Endothelial cell of umbilical vein (primary cell): ENCODE results near the gene IWS1. TPM values are rescaled to one million over a fixed set of nuclear protein-coding genes. Genes with fewer than 3 reads are reported as not detected.

ENCODE experiments used
- BruUV-seq: library from RNA; stranded (reverse); fragments of 400-500 nt; replicated peaks from 2 replicates; lab custom pipeline; 2021; lab: Mats Ljungman, UMichigan
- CTCF ChIA-PET: fragments of 300-600, 350-600 bp; sonication (Branson Sonifier 250); formaldehyde crosslinking; loops from one replicate; lab custom pipeline; 2021; ENCODE audit warnings: antibody characterized with exemption, inconsistent platforms; lab: Charles Lee
- POLR2A ChIA-PET: fragments of 300-600, 350-600 bp; sonication (Branson Sonifier 250); formaldehyde crosslinking; loops from one replicate; lab custom pipeline; 2021; ENCODE audit warnings: antibody characterized with exemption, inconsistent platforms; lab: Charles Lee
- DNase-seq: peaks from one replicate; pipeline ENCODE4 v3.0.0-alpha.2; 2011; ENCODE audit warnings: low read depth, low spot score
- FAIRE-seq: peaks from 2 replicates; lab custom pipeline; 2011; peaks lifted over from hg19 to GRCh38; lab: Jason Lieb, UNC
- H2AFZ ChIP-seq: 2 replicates; pipeline ENCODE4 v1.6.0; 2012; ENCODE audit warnings: low read depth, low read length, control low read depth, inconsistent platforms
- H3K27ac ChIP-seq: 2 replicates; pipeline ENCODE4 v1.5.1; 2011; ENCODE audit warnings: low read depth, mild to moderate bottlenecking, control low read depth, low read length, moderate library complexity; ENCODE audit not compliant: insufficient read depth
- H3K27me3 ChIP-seq, 2 experiments: 2 replicates each; pipeline versions ENCODE4 v1.6.0 to v1.6.1; 2011; ENCODE audit warnings: low read length in 2 of 2, mixed read lengths in 1 of 2; ENCODE audit not compliant: control insufficient read depth in 2 of 2, insufficient read depth in 2 of 2
- H3K36me3 ChIP-seq, 2 experiments: 2 replicates in 1 of 2; 3 replicates in 1 of 2; pipeline ENCODE4 v1.5.1; 2011; ENCODE audit warnings: low read length in 2 of 2, mild to moderate bottlenecking in 1 of 2, moderate library complexity in 1 of 2; ENCODE audit not compliant: control insufficient read depth in 2 of 2, insufficient read depth in 2 of 2; ENCODE audit errors: extremely low read depth in 1 of 2
- H3K4me1 ChIP-seq: 3 replicates; pipeline ENCODE4 v1.5.1; 2011; ENCODE audit warnings: mild to moderate bottlenecking, low read length; ENCODE audit not compliant: control insufficient read depth, insufficient read depth; ENCODE audit errors: extremely low read depth
- H3K4me2 ChIP-seq: 2 replicates; pipeline ENCODE4 v1.6.1; 2011; ENCODE audit warnings: low read length, control low read depth, mixed read lengths; ENCODE audit not compliant: insufficient read depth
- H3K4me3 ChIP-seq, 3 experiments: fragments of 200-600 bp in 1 of 3; sonication (generic), shearing (Covaris generic) in 1 of 3; replicated peaks in 1 of 3; 2 replicates each; pipeline ENCODE4 v1.5.1; 2011 to 2016; ENCODE audit warnings: control low read depth in 3 of 3, low read length in 3 of 3, mild to moderate bottlenecking in 2 of 3, inconsistent platforms in 1 of 3, low read depth in 1 of 3, moderate library complexity in 1 of 3; ENCODE audit not compliant: insufficient read depth in 1 of 3
- H3K79me2 ChIP-seq: 2 replicates; pipeline ENCODE4 v1.6.0; 2012; ENCODE audit warnings: low read length, inconsistent platforms; ENCODE audit not compliant: control insufficient read depth, insufficient read depth
- H3K9ac ChIP-seq: replicated peaks from 2 replicates; pipeline ENCODE3; 2011; ENCODE audit warnings: low read length, control low read depth; ENCODE audit not compliant: insufficient read depth; ENCODE audit errors: extremely low read depth
- H3K9me1 ChIP-seq: replicated peaks from 3 replicates; pipeline ENCODE4 v1.6.0; 2011; ENCODE audit warnings: mild to moderate bottlenecking, low read length; ENCODE audit not compliant: control insufficient read depth, insufficient read depth; ENCODE audit errors: extremely low read depth
- H3K9me3 ChIP-seq: replicated peaks from 2 replicates; pipeline ENCODE4 v1.5.1; 2012; ENCODE audit warnings: low read length, inconsistent platforms; ENCODE audit not compliant: control insufficient read depth, insufficient read depth
- H4K20me1 ChIP-seq: replicated peaks from 2 replicates; pipeline ENCODE3; 2011; ENCODE audit warnings: mild to moderate bottlenecking, low read length; ENCODE audit not compliant: control insufficient read depth, insufficient read depth; ENCODE audit errors: extremely low read depth
- EZH2 ChIP-seq: IDR thresholded peaks from 2 replicates; pipeline ENCODE4 v1.6.1; 2012; ENCODE audit warnings: borderline replicate concordance, low read depth, mild to moderate bottlenecking, moderate library complexity, low read length, inconsistent platforms; ENCODE audit not compliant: severe bottlenecking
- FOS ChIP-seq: IDR thresholded peaks from 2 replicates; pipeline ENCODE4 v1.6.1; 2011; ENCODE audit warnings: mild to moderate bottlenecking, low read length, moderate library complexity, borderline replicate concordance; ENCODE audit not compliant: insufficient read depth
- GATA2 ChIP-seq: IDR thresholded peaks from 2 replicates; pipeline ENCODE4 v1.7.0; 2011; ENCODE audit warnings: low read depth, mild to moderate bottlenecking, moderate library complexity, mixed read lengths, low read length; ENCODE audit not compliant: insufficient read length, insufficient read depth
- JUN ChIP-seq: IDR thresholded peaks from 2 replicates; pipeline ENCODE4 v1.6.1; 2011; ENCODE audit warnings: borderline replicate concordance, low read depth; ENCODE audit not compliant: insufficient read length, insufficient read depth
- MYC ChIP-seq: IDR thresholded peaks from one replicate; pipeline ENCODE4 v1.6.1; 2011; ENCODE audit warnings: mild to moderate bottlenecking, low read depth, low read length
- POLR2A ChIP-seq: IDR thresholded peaks from 2 replicates; pipeline ENCODE4 v1.6.1; 2012; ENCODE audit warnings: low read depth, mild to moderate bottlenecking, control low read depth, low read length
- POLR2AphosphoS5 ChIP-seq: IDR thresholded peaks from 2 replicates; pipeline ENCODE4 v1.6.1; 2012; ENCODE audit warnings: low read depth, mild to moderate bottlenecking, control low read depth, low read length, moderate library complexity; ENCODE audit not compliant: insufficient read depth
- dilution Hi-C: fragments of 300-500 bp; cut with MboI; formaldehyde crosslinking; loops from one replicate; pipeline ENCODE4 v1.15.0; 2019; ENCODE audit warnings: low sequenced_read_pairs; ENCODE audit not compliant: extremely low pct_ligation_motif_present
- intact Hi-C: fragments of 100-400 bp; cut with micrococcal nuclease; formaldehyde crosslinking; loops from one replicate; pipeline ENCODE4 v1.10.0; 2022
- polyA plus RNA-seq, 4 experiments: library from polyadenylated mRNA; depleted of rRNA in 3 of 4; stranded (reverse) in 3 of 4; unstranded in 1 of 4; fragments of >200 nt; gene quantifications; 2 replicates each; pipeline versions ENCODE4 v1.2.1 to v1.2.3, GENCODE V29; 2011 to 2012; ENCODE audit warnings: missing spikeins in 1 of 4
- total RNA-seq: library from RNA; stranded (reverse); gene quantifications from 2 replicates; pipeline ENCODE4 v1.2.3, GENCODE V29; 2021
- TF ChIP-seq, protein P1 (sequence below): IDR thresholded peaks from 2 replicates; pipeline ENCODE4 v1.6.1; 2011; ENCODE audit not compliant: insufficient read depth, insufficient read length
- TF ChIP-seq, protein P2 (sequence below), 2 donors: IDR thresholded peaks; 1 replicate in 1 of 2; 2 replicates in 1 of 2; pipeline ENCODE4 v1.5.1; 2011; ENCODE audit warnings: low read length in 2 of 2, mild to moderate bottlenecking in 2 of 2, moderate library complexity in 2 of 2, control low read depth in 1 of 2, inconsistent platforms in 1 of 2, low read depth in 1 of 2; ENCODE audit not compliant: insufficient read depth in 1 of 2; ENCODE audit errors: extremely low read depth in 1 of 2

Gene IWS1
- total and polyA plus RNA-seq, 2 donors (not counting 3 experiments of a cell fraction or from before 2014, with no cell fraction given): 14.7 to 51.0 TPM

DNA sequence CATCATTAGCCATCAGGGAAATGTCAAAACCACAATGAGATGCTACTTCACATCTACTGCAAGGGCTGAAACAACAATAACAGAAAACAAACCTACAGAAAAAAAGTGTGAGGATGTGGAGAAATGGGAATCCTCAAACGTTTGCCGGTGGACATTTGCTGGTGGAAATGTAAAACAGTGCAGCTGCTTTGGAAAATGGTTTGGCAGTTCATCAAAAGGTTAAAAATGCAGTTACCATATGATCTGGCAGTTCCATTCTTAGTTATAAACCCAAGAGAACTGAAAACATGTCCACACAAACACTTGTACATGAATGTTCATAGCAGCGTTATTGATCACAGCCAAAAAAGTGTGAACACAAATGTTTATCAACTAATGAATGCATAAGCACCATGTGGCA, 63.8 kb downstream of the IWS1 start:
- DNase-seq: no peak
- TF ChIP-seq, protein P1, sequence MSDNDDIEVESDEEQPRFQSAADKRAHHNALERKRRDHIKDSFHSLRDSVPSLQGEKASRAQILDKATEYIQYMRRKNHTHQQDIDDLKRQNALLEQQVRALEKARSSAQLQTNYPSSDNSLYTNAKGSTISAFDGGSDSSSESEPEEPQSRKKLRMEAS: no peak
- TF ChIP-seq POLR2A (no peak), POLR2AphosphoS5 (no peak), JUN (no peak), MYC (no peak), GATA2 (no peak), EZH2 (no peak), FOS (no peak)
- TF ChIP-seq, protein P2, sequence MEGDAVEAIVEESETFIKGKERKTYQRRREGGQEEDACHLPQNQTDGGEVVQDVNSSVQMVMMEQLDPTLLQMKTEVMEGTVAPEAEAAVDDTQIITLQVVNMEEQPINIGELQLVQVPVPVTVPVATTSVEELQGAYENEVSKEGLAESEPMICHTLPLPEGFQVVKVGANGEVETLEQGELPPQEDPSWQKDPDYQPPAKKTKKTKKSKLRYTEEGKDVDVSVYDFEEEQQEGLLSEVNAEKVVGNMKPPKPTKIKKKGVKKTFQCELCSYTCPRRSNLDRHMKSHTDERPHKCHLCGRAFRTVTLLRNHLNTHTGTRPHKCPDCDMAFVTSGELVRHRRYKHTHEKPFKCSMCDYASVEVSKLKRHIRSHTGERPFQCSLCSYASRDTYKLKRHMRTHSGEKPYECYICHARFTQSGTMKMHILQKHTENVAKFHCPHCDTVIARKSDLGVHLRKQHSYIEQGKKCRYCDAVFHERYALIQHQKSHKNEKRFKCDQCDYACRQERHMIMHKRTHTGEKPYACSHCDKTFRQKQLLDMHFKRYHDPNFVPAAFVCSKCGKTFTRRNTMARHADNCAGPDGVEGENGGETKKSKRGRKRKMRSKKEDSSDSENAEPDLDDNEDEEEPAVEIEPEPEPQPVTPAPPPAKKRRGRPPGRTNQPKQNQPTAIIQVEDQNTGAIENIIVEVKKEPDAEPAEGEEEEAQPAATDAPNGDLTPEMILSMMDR (IDR thresholded peaks at IDR 0.05; ENCODE audit: extremely low read depth in 1 of 2, insufficient read depth in 1 of 2, low read depth in 1 of 2, low read length in 2 of 2): no peak
- ChIA-PET POLR2A (no interaction called here), CTCF (interaction anchor here (1.0 kb wide), 1 partner anchor 12 kb away, joined by 3 read pairs; no protein-coding TSS in a partner anchor)
- FAIRE-seq: no peak
- H3K4me2 ChIP-seq: no peak overlapping the region
- no TSS peak for BruUV-seq
- no peaks in the 10 kb centered on the region for H3K36me3 ChIP-seq
- no peaks in the 10 kb centered on the region for H4K20me1 ChIP-seq
- intact Hi-C loops: no loop called here
- H3K27ac ChIP-seq: no peak overlapping the region
- no peaks in the 10 kb centered on the region for H3K27me3 ChIP-seq
- dilution Hi-C loops: no loop called here
- H3K9me1 ChIP-seq: no peaks in the 10 kb centered on the region
- no peaks in the 10 kb centered on the region for H3K4me1 ChIP-seq
- H3K9ac ChIP-seq: no peak overlapping the region
- no peaks in the 10 kb centered on the region for H3K79me2 ChIP-seq
- H3K9me3 ChIP-seq: no peaks in the 10 kb centered on the region
- H3K4me3 ChIP-seq: no peak overlapping the region
- H2AFZ ChIP-seq: no peak overlapping the region
